ENCODE results near the gene CHL1. TPM values are rescaled to one million over a fixed set of nuclear protein-coding genes. Genes with fewer than 3 reads are reported as not detected.

The CHL1 gene
- total RNA-seq, 1 experiment from 2014 or later: not detected

GRCh38 chr3:312160-312733 lies 115.7 kb downstream of the CHL1 start:
- no peaks in the 10 kb centered on the region for H3K9me3 ChIP-seq (replicated peaks)
- no peak overlapping the region for H3K27ac ChIP-seq
- H3K27me3 ChIP-seq (replicated peaks): no peaks in the 10 kb centered on the region
- DNase-seq (ENCODE audit: low read depth in 1 of 2, low spot score in 2 of 2): no peak
- no peak overlapping the region for H3K4me3 ChIP-seq
- H3K4me1 ChIP-seq (replicated peaks): no peaks in the 10 kb centered on the region
- no peaks in the 10 kb centered on the region for H3K36me3 ChIP-seq

GRCh38 chr3:312911-313310 lies 116.3 kb downstream of the CHL1 start:
- H3K27ac ChIP-seq: no peak overlapping the region
- no peak overlapping the region for H3K4me3 ChIP-seq
- no peaks in the 10 kb centered on the region for H3K36me3 ChIP-seq
- no peak for DNase-seq (ENCODE audit: low read depth in 1 of 2, low spot score in 2 of 2)
- H3K4me1 ChIP-seq (replicated peaks): no peaks in the 10 kb centered on the region
- no peaks in the 10 kb centered on the region for H3K9me3 ChIP-seq (replicated peaks)
- no peaks in the 10 kb centered on the region for H3K27me3 ChIP-seq (replicated peaks)

- Histone ChIP-seq H3K4me1 (replicated peaks) (no peaks in the 10 kb centered on the region), H3K27me3 (replicated peaks) (no peaks in the 10 kb centered on the region), H3K4me3 (no peak overlapping the region), H3K36me3 (no peaks in the 10 kb centered on the region), H3K27ac (no peak overlapping the region), H3K9me3 (replicated peaks) (no peaks in the 10 kb centered on the region)
- DNase-seq (ENCODE audit: low read depth in 1 of 2, low spot score in 2 of 2): no peak
These were observed 120.4 kb downstream of the CHL1 start for GRCh38 chr3:317012-317411.

GRCh38 chr3:318903-319302 lies 122.3 kb downstream of the CHL1 start:
- Histone ChIP-seq H3K27ac (no peak overlapping the region), H3K9me3 (replicated peaks) (no peaks in the 10 kb centered on the region), H3K4me1 (replicated peaks) (no peaks in the 10 kb centered on the region), H3K27me3 (replicated peaks) (no peaks in the 10 kb centered on the region), H3K4me3 (no peak overlapping the region), H3K36me3 (no peaks in the 10 kb centered on the region)
- no peak for DNase-seq (ENCODE audit: low read depth in 1 of 2, low spot score in 2 of 2)

- no peaks in the 10 kb centered on the region for H3K4me1 ChIP-seq (replicated peaks)
- no peaks in the 10 kb centered on the region for H3K9me3 ChIP-seq (replicated peaks)
- H3K27ac ChIP-seq: no peak overlapping the region
- no peak overlapping the region for H3K4me3 ChIP-seq
- H3K27me3 ChIP-seq (replicated peaks): no peaks in the 10 kb centered on the region
- no peak for DNase-seq (ENCODE audit: low read depth in 1 of 2, low spot score in 2 of 2)
- H3K36me3 ChIP-seq: no peaks in the 10 kb centered on the region
These were observed 127.9 kb downstream of the CHL1 start for GRCh38 chr3:324423-324822.

- Histone ChIP-seq H3K27me3 (replicated peaks) (no peaks in the 10 kb centered on the region), H3K4me1 (replicated peaks) (no peaks in the 10 kb centered on the region), H3K4me3 (no peak overlapping the region), H3K36me3 (no peaks in the 10 kb centered on the region), H3K9me3 (replicated peaks) (no peaks in the 10 kb centered on the region), H3K27ac (no peak overlapping the region)
- no peak for DNase-seq (ENCODE audit: low read depth in 1 of 2, low spot score in 2 of 2)
These were observed 128.9 kb downstream of the CHL1 start for GRCh38 chr3:325495-325894.

- no peak overlapping the region for H3K4me3 ChIP-seq
- H3K27me3 ChIP-seq (replicated peaks): no peaks in the 10 kb centered on the region
- DNase-seq (ENCODE audit: low read depth in 1 of 2, low spot score in 2 of 2): no peak
- no peaks in the 10 kb centered on the region for H3K36me3 ChIP-seq
- no peaks in the 10 kb centered on the region for H3K9me3 ChIP-seq (replicated peaks)
- H3K27ac ChIP-seq: no peak overlapping the region
- H3K4me1 ChIP-seq (replicated peaks): no peaks in the 10 kb centered on the region
These were observed 134.0 kb downstream of the CHL1 start for GRCh38 chr3:330494-331115.

GRCh38 chr3:331881-332280 lies 135.3 kb downstream of the CHL1 start:
- no peak overlapping the region for H3K27ac ChIP-seq
- no peaks in the 10 kb centered on the region for H3K36me3 ChIP-seq
- H3K27me3 ChIP-seq (replicated peaks): no peaks in the 10 kb centered on the region
- DNase-seq (ENCODE audit: low read depth in 1 of 2, low spot score in 2 of 2): no peak
- H3K9me3 ChIP-seq (replicated peaks): no peaks in the 10 kb centered on the region
- H3K4me3 ChIP-seq: no peak overlapping the region
- no peaks in the 10 kb centered on the region for H3K4me1 ChIP-seq (replicated peaks)

GRCh38 chr3:332701-333100 lies 136.1 kb downstream of the CHL1 start:
- Histone ChIP-seq H3K9me3 (replicated peaks) (no peaks in the 10 kb centered on the region), H3K4me3 (no peak overlapping the region), H3K27me3 (replicated peaks) (no peaks in the 10 kb centered on the region), H3K36me3 (no peaks in the 10 kb centered on the region), H3K27ac (no peak overlapping the region), H3K4me1 (replicated peaks) (no peaks in the 10 kb centered on the region)
- no peak for DNase-seq (ENCODE audit: low read depth in 1 of 2, low spot score in 2 of 2)

GRCh38 chr3:335240-335639 lies 138.7 kb downstream of the CHL1 start:
- H3K4me3 ChIP-seq: no peak overlapping the region
- H3K4me1 ChIP-seq (replicated peaks): no peaks in the 10 kb centered on the region
- no peak for DNase-seq (ENCODE audit: low read depth in 1 of 2, low spot score in 2 of 2)
- no peaks in the 10 kb centered on the region for H3K36me3 ChIP-seq
- no peak overlapping the region for H3K27ac ChIP-seq
- no peaks in the 10 kb centered on the region for H3K27me3 ChIP-seq (replicated peaks)
- H3K9me3 ChIP-seq (replicated peaks): no peaks in the 10 kb centered on the region

GRCh38 chr3:339351-339750 lies 142.8 kb downstream of the CHL1 start:
- no peaks in the 10 kb centered on the region for H3K4me1 ChIP-seq (replicated peaks)
- H3K9me3 ChIP-seq (replicated peaks): no peaks in the 10 kb centered on the region; the same call in 1 of the 2 replicates
- H3K27me3 ChIP-seq (replicated peaks): no peaks in the 10 kb centered on the region
- DNase-seq (ENCODE audit: low read depth in 1 of 2, low spot score in 2 of 2): no peak
- no peak overlapping the region for H3K4me3 ChIP-seq
- H3K27ac ChIP-seq: no peak overlapping the region
- no peaks in the 10 kb centered on the region for H3K36me3 ChIP-seq

GRCh38 chr3:341998-342397 lies 145.4 kb downstream of the CHL1 start:
- Histone ChIP-seq H3K27ac (no peak overlapping the region), H3K9me3 (replicated peaks) (no peaks in the 10 kb centered on the region; the same call in 1 of the 2 replicates), H3K27me3 (replicated peaks) (no peaks in the 10 kb centered on the region), H3K4me1 (replicated peaks) (no peaks in the 10 kb centered on the region), H3K4me3 (no peak overlapping the region), H3K36me3 (no peaks in the 10 kb centered on the region)
- no peak for DNase-seq (ENCODE audit: low read depth in 1 of 2, low spot score in 2 of 2)

- Histone ChIP-seq H3K27ac (no peak overlapping the region), H3K9me3 (replicated peaks) (no peaks in the 10 kb centered on the region; the same call in none of the 2 replicates), H3K36me3 (no peaks in the 10 kb centered on the region), H3K4me1 (replicated peaks) (no peaks in the 10 kb centered on the region), H3K27me3 (replicated peaks) (no peaks in the 10 kb centered on the region), H3K4me3 (no peak overlapping the region)
- no peak for DNase-seq (ENCODE audit: low read depth in 1 of 2, low spot score in 2 of 2)
These were observed 149.6 kb downstream of the CHL1 start for GRCh38 chr3:346186-346585.

GRCh38 chr3:347581-347980 lies 151.0 kb downstream of the CHL1 start:
- Histone ChIP-seq H3K9me3 (replicated peaks) (no peaks in the 10 kb centered on the region; the same call in 1 of the 2 replicates), H3K36me3 (no peaks in the 10 kb centered on the region), H3K27ac (no peak overlapping the region), H3K27me3 (replicated peaks) (no peaks in the 10 kb centered on the region), H3K4me3 (no peak overlapping the region), H3K4me1 (replicated peaks) (no peaks in the 10 kb centered on the region)
- no peak for DNase-seq (ENCODE audit: low read depth in 1 of 2, low spot score in 2 of 2)
